Mammary epithelial cell (primary cell): ENCODE measurements around the gene AADAT.

ENCODE experiments used
- CTCF ChIP-seq, 2 donors: IDR thresholded peaks in 1 of 2; conservative IDR thresholded peaks in 1 of 2; 2 replicates each; pipeline ENCODE4 v1.5.1; 2011 to 2012; ENCODE audit warnings: inconsistent platforms in 2 of 2, low read length in 2 of 2, mild to moderate bottlenecking in 2 of 2, control low read depth in 1 of 2, low read depth in 1 of 2; ENCODE audit not compliant: insufficient read depth in 1 of 2; ENCODE audit errors: extremely low read depth in 1 of 2
- EZH2 ChIP-seq: IDR thresholded peaks from 2 replicates; pipeline ENCODE4 v1.6.1; 2012; ENCODE audit warnings: low read length, inconsistent platforms, borderline replicate concordance

- TF ChIP-seq CTCF (conservative IDR thresholded peaks at IDR 0.05 in 1 of 2, IDR thresholded peaks at IDR 0.05 in 1 of 2; ENCODE audit: extremely low read depth in 1 of 2, insufficient read depth in 1 of 2, low read depth in 1 of 2, low read length in 2 of 2), result no peak
- TF ChIP-seq EZH2, result no peak
Observed at GRCh38 chr4:170035231-170035630, 54.5 kb downstream of the AADAT start.
